ENCODE data around the gene SH3BGRL3.

The SH3BGRL3 gene

GRCh38 chr1:26283279-26283853 lies 3.5 kb downstream of the SH3BGRL3 start:
- Histone ChIP-seq H3K4me3 (replicated peaks; ENCODE audit: low read depth, low read length) (no peak overlapping the region), H3K36me3 (ENCODE audit: control insufficient read depth, insufficient read depth, low read length) (peaks cover 2% of the 10 kb centered on the region; the same call in 1 of the 2 replicates), H3K27me3 (replicated peaks; ENCODE audit: control insufficient read depth, insufficient read depth, low read length) (no peaks in the 10 kb centered on the region)
- no peak for DNase-seq (ENCODE audit: extremely low read depth, insufficient read length)
- TF ChIP-seq, protein P1, sequence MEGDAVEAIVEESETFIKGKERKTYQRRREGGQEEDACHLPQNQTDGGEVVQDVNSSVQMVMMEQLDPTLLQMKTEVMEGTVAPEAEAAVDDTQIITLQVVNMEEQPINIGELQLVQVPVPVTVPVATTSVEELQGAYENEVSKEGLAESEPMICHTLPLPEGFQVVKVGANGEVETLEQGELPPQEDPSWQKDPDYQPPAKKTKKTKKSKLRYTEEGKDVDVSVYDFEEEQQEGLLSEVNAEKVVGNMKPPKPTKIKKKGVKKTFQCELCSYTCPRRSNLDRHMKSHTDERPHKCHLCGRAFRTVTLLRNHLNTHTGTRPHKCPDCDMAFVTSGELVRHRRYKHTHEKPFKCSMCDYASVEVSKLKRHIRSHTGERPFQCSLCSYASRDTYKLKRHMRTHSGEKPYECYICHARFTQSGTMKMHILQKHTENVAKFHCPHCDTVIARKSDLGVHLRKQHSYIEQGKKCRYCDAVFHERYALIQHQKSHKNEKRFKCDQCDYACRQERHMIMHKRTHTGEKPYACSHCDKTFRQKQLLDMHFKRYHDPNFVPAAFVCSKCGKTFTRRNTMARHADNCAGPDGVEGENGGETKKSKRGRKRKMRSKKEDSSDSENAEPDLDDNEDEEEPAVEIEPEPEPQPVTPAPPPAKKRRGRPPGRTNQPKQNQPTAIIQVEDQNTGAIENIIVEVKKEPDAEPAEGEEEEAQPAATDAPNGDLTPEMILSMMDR (IDR thresholded peaks at IDR 0.05; ENCODE audit: insufficient read depth, low read length, poor library complexity, severe bottlenecking): no peak

GRCh38 chr1:26283871-26284596 lies 4.1 kb downstream of the SH3BGRL3 start:
- peaks cover 2% of the 10 kb centered on the region; the same call in 1 of the 2 replicates for H3K36me3 ChIP-seq (ENCODE audit: control insufficient read depth, insufficient read depth, low read length)
- no peak for DNase-seq (ENCODE audit: extremely low read depth, insufficient read length)
- TF ChIP-seq, protein P1 (IDR thresholded peaks at IDR 0.05; ENCODE audit: insufficient read depth, low read length, poor library complexity, severe bottlenecking): no peak
- H3K4me3 ChIP-seq (replicated peaks; ENCODE audit: low read depth, low read length): no peak overlapping the region
- no peaks in the 10 kb centered on the region for H3K27me3 ChIP-seq (replicated peaks; ENCODE audit: control insufficient read depth, insufficient read depth, low read length)

GRCh38 chr1:26284597-26285347 lies 4.9 kb downstream of the SH3BGRL3 start:
- TF ChIP-seq, protein P1 (IDR thresholded peaks at IDR 0.05; ENCODE audit: insufficient read depth, low read length, poor library complexity, severe bottlenecking): peak; percentile 95
- Histone ChIP-seq H3K27me3 (replicated peaks; ENCODE audit: control insufficient read depth, insufficient read depth, low read length) (no peaks in the 10 kb centered on the region), H3K4me3 (replicated peaks; ENCODE audit: low read depth, low read length) (no peak overlapping the region), H3K36me3 (ENCODE audit: control insufficient read depth, insufficient read depth, low read length) (peaks cover 2% of the 10 kb centered on the region; the same call in 1 of the 2 replicates)
- peak; percentile 76 for DNase-seq (ENCODE audit: extremely low read depth, insufficient read length)

DNA sequence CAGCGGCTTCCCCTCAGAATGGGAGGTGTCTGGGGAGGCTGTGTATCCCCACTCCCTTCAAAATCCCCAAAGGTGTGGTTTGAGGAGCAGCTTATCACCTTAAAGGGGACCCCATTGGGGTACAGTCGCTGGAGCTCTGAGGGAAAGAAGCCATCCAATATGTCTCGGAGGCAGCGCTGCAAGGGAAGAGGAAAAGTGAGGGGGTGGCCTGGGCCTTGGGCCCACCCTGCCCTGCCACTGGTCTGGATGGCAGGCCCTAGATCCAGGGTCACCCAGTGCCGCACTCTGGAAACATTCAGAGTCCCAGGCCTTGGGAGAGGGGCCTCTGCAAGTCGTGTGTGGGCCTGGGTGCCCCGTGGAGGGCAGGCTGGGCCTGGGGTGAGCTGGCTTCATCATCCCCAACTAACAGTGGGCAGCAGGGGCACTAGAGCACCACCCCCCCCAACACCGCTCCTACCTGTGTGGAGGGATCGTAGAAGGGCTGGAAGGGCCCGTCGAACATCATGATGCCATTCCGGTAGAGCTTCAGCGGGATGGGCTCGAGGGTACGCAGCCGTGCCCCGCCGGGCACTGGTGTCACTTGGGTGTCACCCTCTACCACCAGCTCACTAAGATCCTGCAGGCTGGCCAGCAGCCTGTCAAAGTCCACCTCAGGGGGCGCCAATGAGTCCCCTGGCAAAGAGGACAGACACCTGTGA lies 5.6 kb downstream of the SH3BGRL3 start:
- peak; percentile 58 for DNase-seq (ENCODE audit: extremely low read depth, insufficient read length)
- TF ChIP-seq, protein P1 (IDR thresholded peaks at IDR 0.05; ENCODE audit: insufficient read depth, low read length, poor library complexity, severe bottlenecking): peak; percentile 63
- Histone ChIP-seq H3K27me3 (replicated peaks; ENCODE audit: control insufficient read depth, insufficient read depth, low read length) (no peaks in the 10 kb centered on the region), H3K36me3 (ENCODE audit: control insufficient read depth, insufficient read depth, low read length) (peaks cover 2% of the 10 kb centered on the region; the same call in 1 of the 2 replicates), H3K4me3 (replicated peaks; ENCODE audit: low read depth, low read length) (no peak overlapping the region)

DNA sequence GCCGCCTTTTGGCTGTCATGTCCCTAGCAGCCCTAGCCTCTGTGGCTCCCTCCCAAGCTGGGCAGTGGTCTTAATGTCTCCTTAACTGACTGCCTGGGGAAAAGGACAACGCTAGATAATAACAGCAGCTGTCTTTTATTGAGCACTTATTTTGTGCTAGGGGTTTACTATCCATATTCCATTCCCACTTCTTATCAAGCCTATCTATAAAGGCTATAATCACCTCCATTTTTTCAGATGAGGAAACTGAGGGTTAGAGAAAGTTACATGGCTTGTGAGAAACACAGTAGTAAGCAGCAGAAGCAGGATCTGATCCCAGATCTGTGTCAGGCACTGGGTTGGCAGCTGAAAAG lies 6.2 kb downstream of the SH3BGRL3 start:
- TF ChIP-seq, protein P1 (IDR thresholded peaks at IDR 0.05; ENCODE audit: insufficient read depth, low read length, poor library complexity, severe bottlenecking): no peak
- Histone ChIP-seq H3K4me3 (replicated peaks; ENCODE audit: low read depth, low read length) (no peak overlapping the region), H3K27me3 (replicated peaks; ENCODE audit: control insufficient read depth, insufficient read depth, low read length) (no peaks in the 10 kb centered on the region), H3K36me3 (ENCODE audit: control insufficient read depth, insufficient read depth, low read length) (peaks cover 2% of the 10 kb centered on the region; the same call in 1 of the 2 replicates)
- no peak for DNase-seq (ENCODE audit: extremely low read depth, insufficient read length)

Measured in GM06990 (cell line).